Measurements from ENCODE around the gene TSKU.
"Not testable (repeated sequence)": the region's sequence is repeated elsewhere in the genome, so short reads cannot be mapped to it uniquely, and the experiment has no call there.

The TSKU gene

GRCh38 chr11:76787911-76788596 is 4.9 kb downstream of the TSKU start:
- no peak for DNase-seq (ENCODE audit: low read depth)
- H3K4me3 ChIP-seq (ENCODE audit: control insufficient read depth, low read depth, low read length): no peak overlapping the region
- no peak for TF ChIP-seq CTCF (IDR thresholded peaks at IDR 0.05; ENCODE audit: control insufficient read depth, insufficient read depth, low read depth, low read length, missing control alignments)

GRCh38 chr11:76788661-76789442 is 5.7 kb downstream of the TSKU start:
- no peak for DNase-seq (ENCODE audit: low read depth)
- H3K4me3 ChIP-seq (ENCODE audit: control insufficient read depth, low read depth, low read length): no peak overlapping the region
- no peak for TF ChIP-seq CTCF (IDR thresholded peaks at IDR 0.05; ENCODE audit: control insufficient read depth, insufficient read depth, low read depth, low read length, missing control alignments)

GRCh38 chr11:76789443-76789719 is 6.2 kb downstream of the TSKU start:
- no peak overlapping the region for H3K4me3 ChIP-seq (ENCODE audit: control insufficient read depth, low read depth, low read length)
- TF ChIP-seq CTCF (IDR thresholded peaks at IDR 0.05; ENCODE audit: control insufficient read depth, insufficient read depth, low read depth, low read length, missing control alignments): no peak
- no peak for DNase-seq (ENCODE audit: low read depth)

- no peak overlapping the region for H3K4me3 ChIP-seq (ENCODE audit: control insufficient read depth, low read depth, low read length)
- TF ChIP-seq CTCF (IDR thresholded peaks at IDR 0.05; ENCODE audit: control insufficient read depth, insufficient read depth, low read depth, low read length, missing control alignments): no peak
- DNase-seq (ENCODE audit: low read depth): no peak
These were observed 7.1 kb downstream of the TSKU start for GRCh38 chr11:76790251-76790650.

GRCh38 chr11:76791002-76791770 is 8.0 kb downstream of the TSKU start:
- not testable (repeated sequence) for DNase-seq (ENCODE audit: low read depth); H3K4me3 ChIP-seq (ENCODE audit: control insufficient read depth, low read depth, low read length)

GRCh38 chr11:76791861-76792260 is 8.7 kb downstream of the TSKU start:
- H3K4me3 ChIP-seq (ENCODE audit: control insufficient read depth, low read depth, low read length): no peak overlapping the region
- TF ChIP-seq CTCF (IDR thresholded peaks at IDR 0.05; ENCODE audit: control insufficient read depth, insufficient read depth, low read depth, low read length, missing control alignments): no peak
- peak; percentile 55 for DNase-seq (ENCODE audit: low read depth)
